Measurements from ENCODE around the gene PTRH1. TPM values are rescaled to one million over a fixed set of nuclear protein-coding genes. Genes with fewer than 3 reads are reported as not detected.

PTRH1 gene
- total RNA-seq, 1 experiment from 2014 or later: 22.4 TPM

DNA sequence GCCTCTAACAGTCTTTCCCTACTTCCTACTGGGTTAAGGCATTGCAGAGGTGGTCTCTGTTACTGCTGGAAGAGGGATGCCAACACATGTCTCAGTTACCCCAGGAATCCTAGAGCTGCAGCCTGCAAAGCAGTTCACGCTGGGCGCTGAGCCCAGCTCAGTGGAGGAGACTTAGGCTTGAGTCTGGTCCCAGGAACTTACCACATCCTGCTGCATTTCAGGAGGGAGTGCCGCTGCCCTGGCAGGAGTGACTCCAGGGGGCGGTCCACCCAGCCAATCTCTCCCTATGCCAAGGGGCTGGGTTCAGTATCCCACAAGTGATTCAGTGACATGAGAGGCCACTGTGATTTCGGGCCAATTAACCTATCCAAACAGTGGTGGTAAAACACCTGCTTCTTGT, 8.0 kb upstream of the PTRH1 start:
- ChIA-PET CTCF (interaction anchor here (0.6 kb wide), 1 partner anchor 199 kb away, joined by 3 read pairs; no protein-coding TSS in a partner anchor), POLR2A (ENCODE audit: unreplicated experiment) (interaction anchor here (0.7 kb wide), 1 partner anchor 128 kb away, joined by 4 read pairs; no protein-coding TSS in a partner anchor)
- H3K4me2 ChIP-seq: no peak overlapping the region

DNA sequence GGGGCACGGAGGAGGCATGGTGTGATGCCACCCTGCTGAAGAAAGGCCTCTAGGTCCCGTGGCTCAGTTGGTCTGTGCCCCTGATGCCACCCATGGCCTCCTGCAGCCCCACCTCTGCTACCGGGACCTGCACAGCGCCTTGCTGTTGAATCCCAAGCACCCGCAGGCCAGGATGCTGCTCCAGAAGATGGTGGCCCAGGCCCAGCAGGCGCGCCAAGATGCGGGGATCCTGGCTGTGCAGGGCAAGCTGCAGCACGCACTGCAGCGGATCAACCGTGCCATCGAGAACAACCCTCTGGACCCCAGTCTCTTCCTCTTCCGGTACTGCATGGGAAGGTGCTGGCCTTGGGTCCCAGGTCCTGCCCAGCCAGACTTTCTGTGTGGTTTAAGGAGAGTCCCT, 7.5 kb upstream of the PTRH1 start:
- Histone ChIP-seq H3K27ac (no peak overlapping the region), H3K79me2 (ENCODE audit: low read depth) (no peaks in the 10 kb centered on the region), H3K4me3 (no peak overlapping the region), H3K27me3 (ENCODE audit: insufficient read depth, low read depth) (no peaks in the 10 kb centered on the region), H3K36me3 (ENCODE audit: low read depth) (no peaks in the 10 kb centered on the region), H3K9me3 (ENCODE audit: insufficient read depth, low read depth) (no peaks in the 10 kb centered on the region), H3K4me1 (replicated peaks; ENCODE audit: insufficient read depth) (peaks cover 16% of the 10 kb centered on the region), H4K20me1 (ENCODE audit: insufficient read depth) (no peaks in the 10 kb centered on the region), H2AFZ (no peak overlapping the region), H3K4me2 (no peak overlapping the region), H3F3A (ENCODE audit: insufficient read depth, low read depth) (peaks cover 27% of the 10 kb centered on the region), H3K9me2 (ENCODE audit: insufficient read depth) (no peaks in the 10 kb centered on the region)
- CTCF ChIA-PET: no interaction called here
- no peak for TF ChIP-seq EZH2 (IDR thresholded peaks at IDR 0.05; ENCODE audit: low read depth)
- no peak for TF ChIP-seq CTCF (conservative IDR thresholded peaks at IDR 0.05)
- POLR2A ChIA-PET (ENCODE audit: unreplicated experiment): interaction anchor here (0.7 kb wide), 1 partner anchor 128 kb away, joined by 4 read pairs; no protein-coding TSS in a partner anchor
- BruUV-seq (replicated peaks): no TSS peak
- intact Hi-C loops (cut with micrococcal nuclease; ENCODE audit: unreplicated experiment): loop anchor here (5.0 to 10.0 kb wide), 2 partner anchors 111 to 498 kb away; partner anchors contain the start of gene STXBP1
- no peak for DNase-seq

More for the DNA sequence above, 8.0 kb upstream of the PTRH1 start:
- no peaks in the 10 kb centered on the region for H3K36me3 ChIP-seq (ENCODE audit: low read depth)
- H3K27ac ChIP-seq: no peak overlapping the region
- peaks cover 16% of the 10 kb centered on the region for H3K4me1 ChIP-seq (replicated peaks; ENCODE audit: insufficient read depth)
- peaks cover 27% of the 10 kb centered on the region for H3F3A ChIP-seq (ENCODE audit: insufficient read depth, low read depth)
- no TSS peak for BruUV-seq (replicated peaks)
- TF ChIP-seq CTCF (conservative IDR thresholded peaks at IDR 0.05): no peak
- TF ChIP-seq EZH2 (IDR thresholded peaks at IDR 0.05; ENCODE audit: low read depth): no peak
- intact Hi-C loops (cut with micrococcal nuclease; ENCODE audit: unreplicated experiment): loop anchor here (5.0 to 10.0 kb wide), 2 partner anchors 111 to 499 kb away; partner anchors contain the start of gene STXBP1
- H2AFZ ChIP-seq: no peak overlapping the region
- H3K4me3 ChIP-seq: no peak overlapping the region
- H3K9me2 ChIP-seq (ENCODE audit: insufficient read depth): no peaks in the 10 kb centered on the region
- H3K79me2 ChIP-seq (ENCODE audit: low read depth): no peaks in the 10 kb centered on the region
- H3K9me3 ChIP-seq (ENCODE audit: insufficient read depth, low read depth): no peaks in the 10 kb centered on the region
- H3K27me3 ChIP-seq (ENCODE audit: insufficient read depth, low read depth): no peaks in the 10 kb centered on the region
- no peaks in the 10 kb centered on the region for H4K20me1 ChIP-seq (ENCODE audit: insufficient read depth)
- DNase-seq: peak in 1 of 2 experiments; percentile 28

GRCh38 chr9:127722055-127722745, 6.7 kb upstream of the PTRH1 start:
- Histone ChIP-seq H3K4me3 (no peak overlapping the region), H3K79me2 (ENCODE audit: low read depth) (no peaks in the 10 kb centered on the region), H3K9me3 (ENCODE audit: insufficient read depth, low read depth) (no peaks in the 10 kb centered on the region), H3F3A (ENCODE audit: insufficient read depth, low read depth) (peaks cover 27% of the 10 kb centered on the region), H3K36me3 (ENCODE audit: low read depth) (no peaks in the 10 kb centered on the region), H2AFZ (no peak overlapping the region), H3K9me2 (ENCODE audit: insufficient read depth) (no peaks in the 10 kb centered on the region), H3K27ac (peak overlapping the region; percentile 61), H3K4me1 (replicated peaks; ENCODE audit: insufficient read depth) (peaks cover 16% of the 10 kb centered on the region), H3K27me3 (ENCODE audit: insufficient read depth, low read depth) (no peaks in the 10 kb centered on the region), H4K20me1 (ENCODE audit: insufficient read depth) (no peaks in the 10 kb centered on the region), H3K4me2 (peak overlapping the region; percentile 34)
- intact Hi-C loops (cut with micrococcal nuclease; ENCODE audit: unreplicated experiment): loop anchor here (5.0 to 10.0 kb wide), 2 partner anchors 110 to 497 kb away; partner anchors contain the start of gene STXBP1
- no TSS peak for BruUV-seq (replicated peaks)
- ChIA-PET POLR2A (ENCODE audit: unreplicated experiment) (interaction anchor here (0.6 to 0.7 kb wide), 2 partner anchors 336 to 517 kb away, joined by 3 to 5 read pairs; no protein-coding TSS in a partner anchor), CTCF (interaction anchor here (0.5 kb wide), 1 partner anchor 201 kb away, joined by 4 read pairs; no protein-coding TSS in a partner anchor)
- TF ChIP-seq EZH2 (IDR thresholded peaks at IDR 0.05; ENCODE audit: low read depth) (no peak), CTCF (conservative IDR thresholded peaks at IDR 0.05) (no peak)
- no peak for DNase-seq
